Measurements from ENCODE around the gene ADAMTS9. TPM values are rescaled to one million over a fixed set of nuclear protein-coding genes. Genes with fewer than 3 reads are reported as not detected.
"Not testable (repeated sequence)": the region's sequence is repeated elsewhere in the genome, so short reads cannot be mapped to it uniquely, and the experiment has no call there.

ADAMTS9 gene
- total RNA-seq, 6 experiments from 2014 or later = 1.1 to 9.9 (median 3.5) TPM

DNA sequence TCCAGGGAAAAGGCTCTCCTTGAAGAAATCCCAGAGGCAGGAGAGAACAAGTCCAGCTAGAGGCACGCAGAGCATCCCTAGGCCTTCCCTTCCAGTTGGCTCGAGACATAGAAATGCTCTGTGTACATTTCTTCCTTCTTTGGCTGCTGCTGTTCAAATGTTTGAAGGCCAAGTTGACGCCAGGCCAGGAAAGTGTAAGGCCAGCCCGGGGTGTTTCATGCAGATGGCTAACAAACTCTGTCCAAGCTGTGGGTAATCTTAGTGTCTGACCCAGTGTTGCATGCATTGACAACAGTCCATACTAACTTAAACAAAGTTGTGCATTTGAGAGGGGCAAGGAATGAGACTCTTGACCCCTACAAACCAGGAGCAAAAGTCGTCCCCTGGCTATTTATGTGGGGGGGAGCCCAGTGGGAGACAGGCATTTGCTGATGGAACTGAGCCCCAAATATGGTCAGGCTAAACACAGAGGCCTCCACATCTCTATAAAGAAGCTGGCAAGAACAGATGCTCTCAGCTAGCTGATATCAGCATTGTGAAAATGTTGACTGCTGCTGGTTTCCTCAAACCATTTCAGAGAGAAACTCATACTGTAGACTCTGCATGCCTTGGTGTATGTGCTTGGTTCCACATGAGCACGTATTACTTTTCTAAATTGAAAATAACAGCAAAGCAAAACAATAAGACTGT, 139.5 kb downstream of the ADAMTS9 start:
- H3K4me1 ChIP-seq = peaks cover 0 to 27% (median 4%) of the 10 kb centered on the region in 4 donors
- H3K27ac ChIP-seq = no peak overlapping the region
- no peaks in the 10 kb centered on the region for H3K9me3 ChIP-seq
- intact Hi-C loops (cut with DNase I) = no loop called here
- H3K4me3 ChIP-seq = no peak overlapping the region
- TF ChIP-seq, protein P1, sequence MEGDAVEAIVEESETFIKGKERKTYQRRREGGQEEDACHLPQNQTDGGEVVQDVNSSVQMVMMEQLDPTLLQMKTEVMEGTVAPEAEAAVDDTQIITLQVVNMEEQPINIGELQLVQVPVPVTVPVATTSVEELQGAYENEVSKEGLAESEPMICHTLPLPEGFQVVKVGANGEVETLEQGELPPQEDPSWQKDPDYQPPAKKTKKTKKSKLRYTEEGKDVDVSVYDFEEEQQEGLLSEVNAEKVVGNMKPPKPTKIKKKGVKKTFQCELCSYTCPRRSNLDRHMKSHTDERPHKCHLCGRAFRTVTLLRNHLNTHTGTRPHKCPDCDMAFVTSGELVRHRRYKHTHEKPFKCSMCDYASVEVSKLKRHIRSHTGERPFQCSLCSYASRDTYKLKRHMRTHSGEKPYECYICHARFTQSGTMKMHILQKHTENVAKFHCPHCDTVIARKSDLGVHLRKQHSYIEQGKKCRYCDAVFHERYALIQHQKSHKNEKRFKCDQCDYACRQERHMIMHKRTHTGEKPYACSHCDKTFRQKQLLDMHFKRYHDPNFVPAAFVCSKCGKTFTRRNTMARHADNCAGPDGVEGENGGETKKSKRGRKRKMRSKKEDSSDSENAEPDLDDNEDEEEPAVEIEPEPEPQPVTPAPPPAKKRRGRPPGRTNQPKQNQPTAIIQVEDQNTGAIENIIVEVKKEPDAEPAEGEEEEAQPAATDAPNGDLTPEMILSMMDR (IDR thresholded peaks at IDR 0.05) = no peak
- no peak for TF ChIP-seq POLR2A (IDR thresholded peaks at IDR 0.05)
- ATAC-seq = peak; percentile 61 to 87 (median 74)
- WGBS (ENCODE audit: insufficient coverage, low coverage, low lambda C conversion rate, missing lambda C conversion rate) = 31% methylated on average over 2 of the region's 6 CpGs
- no peaks in the 10 kb centered on the region for H3K27me3 ChIP-seq
- H3K36me3 ChIP-seq = no peaks in the 10 kb centered on the region
- DNase-seq = peak; percentile 60 to 79 (median 77)

DNA sequence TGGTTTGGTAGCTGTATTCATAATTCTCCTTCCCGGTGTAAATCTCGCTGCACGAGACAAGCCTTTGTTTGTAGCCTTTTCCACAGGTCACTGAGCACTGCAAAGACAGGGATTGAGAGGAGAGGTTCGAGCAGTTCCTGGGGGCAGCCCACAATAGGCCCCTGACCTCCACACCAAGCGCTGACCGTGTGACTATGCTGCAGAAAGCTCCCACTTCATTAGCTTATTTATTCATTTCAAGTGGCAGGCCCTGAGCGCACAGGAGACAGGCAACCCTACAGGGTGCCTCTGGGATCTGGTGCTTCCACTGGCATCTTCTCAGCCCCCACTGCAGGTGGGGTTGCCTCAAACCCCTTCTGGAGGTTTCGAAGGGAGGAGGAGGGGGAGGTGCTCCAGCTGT, 140.9 kb downstream of the ADAMTS9 start:
- Histone ChIP-seq H3K27me3 (no peaks in the 10 kb centered on the region), H3K4me1 (peaks cover 0 to 12% (median 2%) of the 10 kb centered on the region in 4 donors), H3K4me3 (no peak overlapping the region), H3K36me3 (no peaks in the 10 kb centered on the region), H3K9me3 (no peaks in the 10 kb centered on the region), H3K27ac (no peak overlapping the region)
- intact Hi-C loops (cut with DNase I) = no loop called here
- WGBS (ENCODE audit: insufficient coverage, low coverage, low lambda C conversion rate, missing lambda C conversion rate) = 80% methylated on average over 1 of the region's 8 CpGs
- no peak for TF ChIP-seq POLR2A (IDR thresholded peaks at IDR 0.05)
- TF ChIP-seq, protein P1 (IDR thresholded peaks at IDR 0.05) = no peak
- ATAC-seq (no peak), DNase-seq (no peak)

DNA sequence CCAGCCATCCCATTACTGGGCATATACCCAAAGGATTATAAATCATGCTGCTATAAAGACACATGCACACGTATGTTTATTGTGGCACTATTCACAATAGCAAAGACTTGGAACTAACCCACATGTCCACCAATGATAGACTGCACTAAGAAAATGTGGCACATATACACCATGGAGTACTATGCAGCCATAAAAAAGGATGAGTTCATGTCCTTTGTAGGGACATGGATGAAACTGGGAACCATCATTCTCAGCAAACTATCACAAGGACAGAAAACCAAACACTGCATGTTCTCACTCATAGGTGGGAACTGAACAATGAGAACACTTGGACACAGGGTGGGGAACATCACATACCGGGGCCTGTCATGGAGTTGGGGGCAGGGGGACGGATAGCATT, 142.6 kb downstream of the ADAMTS9 start:
- H3K36me3 ChIP-seq; intact Hi-C loops (cut with DNase I); DNase-seq; H3K27me3 ChIP-seq; ATAC-seq; H3K4me1 ChIP-seq; H3K4me3 ChIP-seq; H3K9me3 ChIP-seq; H3K27ac ChIP-seq: not testable (repeated sequence)
- WGBS (ENCODE audit: insufficient coverage, low coverage, low lambda C conversion rate, missing lambda C conversion rate) = 66% methylated on average over 2 of the region's 3 CpGs

DNA sequence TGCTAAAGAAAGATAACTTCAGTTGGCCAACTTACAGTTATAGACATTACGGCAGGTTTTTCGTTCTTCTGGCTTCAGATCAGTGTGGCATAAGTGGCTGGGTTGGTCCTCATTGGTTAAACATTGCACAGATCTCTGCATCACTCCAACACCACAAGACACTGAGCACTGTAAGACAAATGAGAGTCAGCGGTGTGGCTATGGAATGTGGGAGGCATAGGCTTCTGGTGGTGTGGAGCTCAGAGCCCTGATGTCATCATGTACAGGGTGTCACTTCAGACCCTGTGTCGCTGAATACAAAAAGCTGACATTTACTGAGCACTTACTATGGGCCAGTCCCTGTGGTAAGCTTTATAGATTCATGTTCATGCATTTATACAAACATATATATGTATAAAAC, 146.0 kb downstream of the ADAMTS9 start:
- Histone ChIP-seq H3K36me3 (no peaks in the 10 kb centered on the region), H3K9me3 (no peaks in the 10 kb centered on the region), H3K27me3 (no peaks in the 10 kb centered on the region), H3K4me3 (no peak overlapping the region), H3K4me1 (no peaks in the 10 kb centered on the region), H3K27ac (no peak overlapping the region)
- no peak for DNase-seq
- ATAC-seq = no peak
- intact Hi-C loops (cut with DNase I) = no loop called here
- TF ChIP-seq, protein P1 (IDR thresholded peaks at IDR 0.05) = no peak
- no peak for TF ChIP-seq POLR2A (IDR thresholded peaks at IDR 0.05)
- WGBS (ENCODE audit: insufficient coverage, low coverage, low lambda C conversion rate, missing lambda C conversion rate) = 100% methylated on average over 3 of the region's 4 CpGs

DNA sequence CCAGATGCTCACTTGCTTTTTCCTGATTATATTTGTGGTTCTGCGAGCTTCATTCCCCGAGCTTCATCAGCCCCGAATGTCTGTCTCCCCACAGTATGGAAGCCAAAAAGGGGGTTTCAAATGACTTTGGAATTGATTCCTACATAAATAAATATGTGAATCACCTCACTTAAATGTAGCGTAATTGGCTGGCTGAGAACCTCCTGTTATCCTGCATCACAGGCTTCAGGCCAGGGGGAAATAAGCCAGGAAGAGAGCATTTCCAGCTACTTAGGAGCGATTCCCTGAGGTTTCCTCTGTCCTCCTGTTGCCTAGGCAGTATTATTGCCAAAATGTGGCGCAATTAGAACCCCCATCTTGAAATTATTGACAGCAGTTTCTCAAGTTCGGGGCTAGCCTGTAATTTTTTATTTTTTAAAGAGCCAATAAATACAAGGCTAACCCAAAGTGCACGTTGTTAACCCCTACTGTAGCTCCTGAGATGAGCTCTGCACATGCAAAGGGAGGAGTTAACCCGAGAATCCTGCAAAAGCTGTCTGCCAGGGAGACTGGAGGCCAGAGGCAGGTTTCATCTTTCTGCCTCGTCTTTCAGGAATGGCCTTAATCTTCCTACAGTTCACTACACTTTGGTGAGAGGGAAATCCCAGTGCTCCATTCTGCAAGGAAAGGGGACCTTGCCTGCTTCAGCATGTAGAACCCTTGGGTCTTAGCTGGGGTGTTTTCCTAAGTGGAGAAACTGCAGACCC, 148.2 kb downstream of the ADAMTS9 start:
- Histone ChIP-seq H3K36me3 (no peaks in the 10 kb centered on the region), H3K27ac (no peak overlapping the region), H3K4me1 (no peaks in the 10 kb centered on the region), H3K27me3 (no peaks in the 10 kb centered on the region), H3K4me3 (no peak overlapping the region), H3K9me3 (no peaks in the 10 kb centered on the region)
- WGBS (ENCODE audit: insufficient coverage, low coverage, low lambda C conversion rate, missing lambda C conversion rate) = 51% methylated on average over 9 of the region's 10 CpGs
- peak in 1 of 4 donors; percentile 44 for ATAC-seq
- TF ChIP-seq, protein P1 (IDR thresholded peaks at IDR 0.05) = no peak
- TF ChIP-seq POLR2A (IDR thresholded peaks at IDR 0.05) = no peak
- no peak for DNase-seq
- intact Hi-C loops (cut with DNase I) = no loop called here
